ENCODE results near the gene PPEF2.

DNA sequence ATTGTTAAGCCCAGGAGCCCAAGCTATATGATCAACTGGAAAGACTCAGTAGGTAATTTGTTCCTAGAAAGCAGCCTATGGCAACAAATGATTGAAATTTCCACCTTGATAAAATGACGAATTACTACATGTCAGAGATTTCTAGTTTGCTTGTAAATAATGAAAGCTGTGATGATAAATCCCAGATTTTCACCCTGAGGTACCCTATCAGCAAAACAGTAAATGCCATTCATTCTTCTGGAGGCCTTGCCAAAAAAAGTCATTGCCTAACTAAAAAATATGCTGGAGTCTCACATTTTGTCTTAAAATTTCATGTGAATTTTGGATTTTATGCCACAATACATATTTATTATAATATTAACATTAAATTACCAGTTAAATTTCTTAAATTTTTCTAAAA, 71.3 kb downstream of the PPEF2 start:
- TF ChIP-seq, protein P1, sequence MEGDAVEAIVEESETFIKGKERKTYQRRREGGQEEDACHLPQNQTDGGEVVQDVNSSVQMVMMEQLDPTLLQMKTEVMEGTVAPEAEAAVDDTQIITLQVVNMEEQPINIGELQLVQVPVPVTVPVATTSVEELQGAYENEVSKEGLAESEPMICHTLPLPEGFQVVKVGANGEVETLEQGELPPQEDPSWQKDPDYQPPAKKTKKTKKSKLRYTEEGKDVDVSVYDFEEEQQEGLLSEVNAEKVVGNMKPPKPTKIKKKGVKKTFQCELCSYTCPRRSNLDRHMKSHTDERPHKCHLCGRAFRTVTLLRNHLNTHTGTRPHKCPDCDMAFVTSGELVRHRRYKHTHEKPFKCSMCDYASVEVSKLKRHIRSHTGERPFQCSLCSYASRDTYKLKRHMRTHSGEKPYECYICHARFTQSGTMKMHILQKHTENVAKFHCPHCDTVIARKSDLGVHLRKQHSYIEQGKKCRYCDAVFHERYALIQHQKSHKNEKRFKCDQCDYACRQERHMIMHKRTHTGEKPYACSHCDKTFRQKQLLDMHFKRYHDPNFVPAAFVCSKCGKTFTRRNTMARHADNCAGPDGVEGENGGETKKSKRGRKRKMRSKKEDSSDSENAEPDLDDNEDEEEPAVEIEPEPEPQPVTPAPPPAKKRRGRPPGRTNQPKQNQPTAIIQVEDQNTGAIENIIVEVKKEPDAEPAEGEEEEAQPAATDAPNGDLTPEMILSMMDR (IDR thresholded peaks at IDR 0.05 in 2 of 3, conservative IDR thresholded peaks at IDR 0.05 in 1 of 3; ENCODE audit: control insufficient read depth in 2 of 3, extremely low read depth in 1 of 3, insufficient read depth in 1 of 3, low read depth in 3 of 3, low read length in 3 of 3), result no peak
- no peak for TF ChIP-seq RFX5 (IDR thresholded peaks at IDR 0.05; ENCODE audit: low read depth, low read length)
- no peak for TF ChIP-seq SP1 (IDR thresholded peaks at IDR 0.05; ENCODE audit: low read depth, low read length)
- TF ChIP-seq USF2 (IDR thresholded peaks at IDR 0.05; ENCODE audit: borderline replicate concordance, low read depth, low read length), result no peak
- TF ChIP-seq JUND (IDR thresholded peaks at IDR 0.05; ENCODE audit: low read depth, low read length), result no peak
- no peak for TF ChIP-seq NR2F1 (conservative IDR thresholded peaks at IDR 0.05)
- no peak for TF ChIP-seq TCF3 (IDR thresholded peaks at IDR 0.05; ENCODE audit: borderline replicate concordance, insufficient read depth, low read depth, low read length)
- no peak for TF ChIP-seq CREM (IDR thresholded peaks at IDR 0.05; ENCODE audit: low read depth)
- TF ChIP-seq, protein P2, sequence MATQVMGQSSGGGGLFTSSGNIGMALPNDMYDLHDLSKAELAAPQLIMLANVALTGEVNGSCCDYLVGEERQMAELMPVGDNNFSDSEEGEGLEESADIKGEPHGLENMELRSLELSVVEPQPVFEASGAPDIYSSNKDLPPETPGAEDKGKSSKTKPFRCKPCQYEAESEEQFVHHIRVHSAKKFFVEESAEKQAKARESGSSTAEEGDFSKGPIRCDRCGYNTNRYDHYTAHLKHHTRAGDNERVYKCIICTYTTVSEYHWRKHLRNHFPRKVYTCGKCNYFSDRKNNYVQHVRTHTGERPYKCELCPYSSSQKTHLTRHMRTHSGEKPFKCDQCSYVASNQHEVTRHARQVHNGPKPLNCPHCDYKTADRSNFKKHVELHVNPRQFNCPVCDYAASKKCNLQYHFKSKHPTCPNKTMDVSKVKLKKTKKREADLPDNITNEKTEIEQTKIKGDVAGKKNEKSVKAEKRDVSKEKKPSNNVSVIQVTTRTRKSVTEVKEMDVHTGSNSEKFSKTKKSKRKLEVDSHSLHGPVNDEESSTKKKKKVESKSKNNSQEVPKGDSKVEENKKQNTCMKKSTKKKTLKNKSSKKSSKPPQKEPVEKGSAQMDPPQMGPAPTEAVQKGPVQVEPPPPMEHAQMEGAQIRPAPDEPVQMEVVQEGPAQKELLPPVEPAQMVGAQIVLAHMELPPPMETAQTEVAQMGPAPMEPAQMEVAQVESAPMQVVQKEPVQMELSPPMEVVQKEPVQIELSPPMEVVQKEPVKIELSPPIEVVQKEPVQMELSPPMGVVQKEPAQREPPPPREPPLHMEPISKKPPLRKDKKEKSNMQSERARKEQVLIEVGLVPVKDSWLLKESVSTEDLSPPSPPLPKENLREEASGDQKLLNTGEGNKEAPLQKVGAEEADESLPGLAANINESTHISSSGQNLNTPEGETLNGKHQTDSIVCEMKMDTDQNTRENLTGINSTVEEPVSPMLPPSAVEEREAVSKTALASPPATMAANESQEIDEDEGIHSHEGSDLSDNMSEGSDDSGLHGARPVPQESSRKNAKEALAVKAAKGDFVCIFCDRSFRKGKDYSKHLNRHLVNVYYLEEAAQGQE (IDR thresholded peaks at IDR 0.05; ENCODE audit: low read depth, low read length), result no peak
- TF ChIP-seq SIX5 (IDR thresholded peaks at IDR 0.05; ENCODE audit: low read depth, low read length, severe bottlenecking), result no peak

Data from GM12878 (cell line).